SIG-M5 (cell line): ENCODE results near the gene DYSF.
A peak's percentile ranks its signal among the peaks of the same experiment; 100 is the strongest.
"Not testable (repeated sequence)": the region's sequence is repeated elsewhere in the genome, so short reads cannot be mapped to it uniquely, and the experiment has no call there.

Experiments
- DNase-seq: peaks from one replicate; lab custom pipeline; 2025; lab: John Stamatoyannopoulos, UW

The DYSF gene

DNA sequence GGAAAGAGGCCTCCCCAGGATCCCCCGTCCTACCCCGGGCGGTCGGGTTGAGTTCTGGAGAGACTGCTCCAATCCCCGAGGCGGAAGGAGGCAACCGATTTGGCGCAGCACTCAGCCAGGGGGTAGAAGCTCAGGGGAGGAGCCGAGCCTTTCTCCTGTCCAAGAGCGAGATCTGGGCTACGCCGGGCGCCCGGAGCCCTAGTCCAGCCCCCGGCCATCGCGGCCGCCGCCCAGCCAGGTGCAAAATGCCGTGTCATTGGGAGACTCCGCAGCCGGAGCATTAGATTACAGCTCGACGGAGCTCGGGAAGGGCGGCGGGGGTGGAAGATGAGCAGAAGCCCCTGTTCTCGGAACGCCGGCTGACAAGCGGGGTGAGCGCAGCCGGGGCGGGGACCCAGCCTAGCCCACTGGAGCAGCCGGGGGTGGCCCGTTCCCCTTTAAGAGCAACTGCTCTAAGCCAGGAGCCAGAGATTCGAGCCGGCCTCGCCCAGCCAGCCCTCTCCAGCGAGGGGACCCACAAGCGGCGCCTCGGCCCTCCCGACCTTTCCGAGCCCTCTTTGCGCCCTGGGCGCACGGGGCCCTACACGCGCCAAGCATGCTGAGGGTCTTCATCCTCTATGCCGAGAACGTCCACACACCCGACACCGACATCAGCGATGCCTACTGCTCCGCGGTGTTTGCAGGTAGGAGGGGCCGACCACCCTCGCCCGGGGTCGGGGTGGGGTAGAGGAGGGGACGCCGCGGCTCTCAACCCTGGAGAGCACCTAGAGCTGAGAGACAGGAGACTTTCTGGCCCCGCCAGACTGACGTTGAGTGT lies at the start of gene DYSF:
Gene DYSF (plus strand): TSS at position 158 of the 817 bp plus-strand sequence.
- no peak for DNase-seq

DNA sequence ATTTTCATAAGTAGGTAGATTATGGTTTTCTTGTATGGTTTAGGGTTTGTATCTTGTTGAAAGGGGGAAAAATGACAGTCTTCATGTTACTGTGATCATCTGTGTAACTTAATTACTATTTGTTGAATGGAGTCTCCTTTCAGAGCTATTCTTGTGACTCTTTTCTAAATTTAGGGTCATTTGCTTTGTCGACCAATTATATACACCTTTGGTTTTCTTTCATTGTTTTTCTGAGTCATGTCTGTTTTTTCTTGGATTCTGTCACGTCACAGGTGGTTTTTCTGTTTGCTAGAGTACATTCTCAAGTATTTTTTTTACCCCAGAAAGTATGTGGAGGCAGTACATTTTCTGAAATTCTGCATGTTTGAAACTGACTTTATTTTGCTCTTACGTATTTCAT lies 43.8 kb upstream of the DYSF start:
- DNase-seq = no peak

DNA sequence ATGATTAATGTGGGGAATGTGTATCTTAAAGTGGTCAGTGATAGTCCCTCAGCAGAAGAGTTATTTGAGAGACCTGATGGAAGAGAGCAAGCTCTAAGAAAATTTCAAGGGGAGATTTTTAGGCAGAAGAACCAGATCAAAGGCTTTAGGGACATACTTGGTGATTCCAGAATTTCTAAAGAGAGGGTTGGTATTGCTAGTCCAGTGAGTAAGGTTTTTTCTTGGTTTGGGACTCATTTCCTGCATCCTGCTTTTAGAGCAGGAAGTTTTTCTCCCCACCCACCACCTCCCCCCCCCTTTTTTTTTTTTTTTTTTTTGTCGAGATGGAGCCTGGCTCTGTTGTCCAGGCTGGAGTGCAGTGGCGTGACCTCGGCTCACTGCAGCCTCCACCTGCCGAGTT lies 42.7 kb upstream of the DYSF start:
- no peak for DNase-seq

DNA sequence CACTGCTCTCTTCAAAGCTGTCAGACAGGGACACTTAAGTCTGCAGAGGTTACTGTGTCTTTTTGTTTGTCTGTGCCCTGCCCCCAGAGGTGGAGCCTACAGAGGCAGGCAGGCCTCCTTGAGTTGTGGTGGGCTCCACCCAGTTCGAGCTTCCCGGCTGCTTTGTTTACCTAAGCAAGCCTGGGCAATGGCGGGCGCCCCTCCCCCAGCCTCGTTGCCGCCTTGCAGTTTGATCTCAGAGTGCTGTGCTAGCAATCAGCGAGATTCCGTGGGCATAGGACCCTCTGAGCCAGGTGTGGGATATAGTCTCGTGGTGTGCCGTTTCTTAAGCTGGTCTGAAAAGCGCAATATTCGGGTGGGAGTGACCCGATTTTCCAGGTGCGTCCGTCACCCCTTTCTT lies 36.5 kb upstream of the DYSF start:
- DNase-seq = not testable (repeated sequence)

DNA sequence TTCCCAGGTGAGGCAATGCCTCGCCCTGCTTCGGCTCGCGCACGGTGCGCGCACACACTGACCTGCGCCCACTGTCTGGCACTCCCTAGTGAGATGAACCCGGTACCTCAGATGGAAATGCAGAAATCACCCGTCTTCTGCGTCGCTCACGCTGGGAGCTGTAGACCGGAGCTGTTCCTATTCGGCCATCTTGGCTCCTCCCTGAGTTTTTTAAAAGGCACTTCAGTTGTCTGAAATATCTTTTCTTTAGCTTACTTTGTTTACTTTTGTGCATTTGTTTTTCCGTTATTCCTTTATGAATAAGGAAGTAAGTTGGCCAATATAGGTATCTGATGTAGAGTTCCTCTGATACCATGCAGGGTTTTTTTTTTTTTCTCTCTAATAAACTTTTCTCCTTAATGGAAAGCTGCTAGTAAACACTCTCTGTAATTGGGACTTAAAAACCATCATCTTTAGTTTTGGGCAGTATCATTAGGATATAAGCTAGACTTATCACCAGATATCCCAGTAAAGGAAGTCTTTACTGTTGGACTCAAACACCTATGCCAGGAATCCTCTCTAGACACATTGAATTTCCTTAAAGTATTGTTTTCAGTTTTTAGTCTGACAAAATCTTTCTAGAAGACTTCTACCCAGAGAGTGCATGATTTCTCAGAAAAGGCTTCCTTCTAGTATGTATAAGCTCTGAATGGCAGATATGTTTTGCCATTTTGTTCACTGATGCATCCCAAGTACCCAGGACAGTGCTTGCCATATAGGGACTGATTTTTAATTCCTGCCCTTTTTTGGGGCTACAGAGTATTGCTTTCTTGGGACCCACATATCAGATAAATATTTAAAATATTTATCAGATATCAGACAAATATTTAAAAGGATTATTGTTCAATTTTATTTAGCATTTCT lies 35.8 kb upstream of the DYSF start:
- DNase-seq = no peak

DNA sequence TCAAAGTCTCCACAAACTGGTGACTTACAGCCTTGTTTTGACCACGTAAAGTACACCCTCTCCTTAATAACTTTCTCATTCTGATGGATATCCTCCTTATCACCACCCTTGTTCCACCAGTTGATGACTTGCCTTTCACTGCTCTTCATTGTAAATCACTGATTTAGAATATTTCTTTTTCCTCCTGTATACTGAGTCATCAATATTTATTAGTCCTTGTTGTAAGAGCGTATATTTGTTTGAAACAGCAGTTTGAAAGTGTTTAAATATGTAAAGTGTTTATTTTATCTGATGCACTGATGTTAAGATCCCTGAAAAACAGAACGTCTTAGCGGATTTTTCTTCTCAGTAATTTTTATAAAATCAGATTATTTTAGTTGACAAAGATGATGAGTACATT lies 34.2 kb upstream of the DYSF start:
- no peak for DNase-seq

DNA sequence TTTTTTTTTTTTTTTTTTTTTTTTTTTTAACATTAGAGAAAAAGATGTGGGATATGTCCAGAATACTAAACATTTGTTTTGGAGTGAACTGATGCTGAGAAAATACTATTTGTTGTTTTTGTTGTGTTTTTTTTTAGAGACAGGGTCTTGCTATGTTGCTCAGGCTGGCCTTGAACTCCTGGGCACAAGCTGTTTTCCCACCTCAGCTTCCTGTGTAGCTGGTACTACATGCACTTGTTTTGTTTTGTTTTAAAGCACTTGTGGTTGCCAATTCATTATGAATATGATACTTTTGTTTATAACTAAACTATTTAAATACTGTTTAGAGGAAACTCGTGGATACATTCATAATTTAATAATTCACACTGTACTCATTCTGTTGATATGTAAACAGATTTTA lies 33.4 kb upstream of the DYSF start:
- DNase-seq = no peak

DNA sequence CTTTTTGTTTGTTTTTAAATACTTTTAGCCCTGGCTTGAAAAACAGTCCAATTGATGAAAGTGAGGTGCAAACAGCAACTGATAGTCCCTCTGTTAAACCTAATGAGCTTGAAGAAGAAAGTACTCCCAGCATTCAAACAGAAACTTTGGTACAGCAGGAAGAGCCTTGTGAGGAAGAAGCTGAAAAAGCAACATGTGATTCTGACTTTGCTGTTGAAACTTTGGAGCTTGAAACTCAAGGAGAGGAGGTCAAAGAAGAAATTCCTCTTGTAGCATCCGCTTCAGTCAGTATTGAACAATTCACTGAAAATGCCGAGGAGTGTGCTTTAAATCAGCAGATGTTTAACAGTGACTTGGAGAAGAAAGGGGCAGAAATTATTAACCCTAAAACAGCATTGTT lies 30.6 kb upstream of the DYSF start:
- no peak for DNase-seq

DNA sequence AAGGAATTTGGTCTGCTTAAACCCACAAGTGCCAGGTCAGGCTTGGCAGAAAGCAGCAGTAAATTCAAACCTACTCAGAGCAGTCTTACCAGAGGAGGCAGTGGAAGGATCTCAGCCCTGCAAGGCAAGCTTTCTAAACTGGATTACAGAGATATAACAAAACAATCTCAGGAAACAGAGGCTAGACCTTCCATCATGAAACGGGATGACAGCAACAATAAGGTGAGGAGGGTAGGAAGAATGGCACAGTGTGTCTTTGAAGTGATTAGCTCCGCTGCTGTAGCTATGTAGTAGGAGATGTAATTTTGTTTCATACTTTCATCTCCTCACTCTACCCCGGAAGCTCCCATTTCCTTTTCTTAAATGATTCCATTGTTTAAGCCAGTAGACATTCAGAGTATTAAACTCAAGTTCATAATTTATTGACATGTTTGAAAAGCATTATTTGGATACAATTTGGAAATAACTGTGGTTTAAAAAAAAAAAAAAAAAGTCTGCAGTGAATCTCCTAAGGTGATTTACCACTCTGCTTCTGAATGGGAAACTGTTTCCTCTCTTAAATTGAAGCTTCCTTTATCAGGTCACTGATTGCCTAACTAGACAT lies 29.4 kb upstream of the DYSF start:
- DNase-seq = no peak

DNA sequence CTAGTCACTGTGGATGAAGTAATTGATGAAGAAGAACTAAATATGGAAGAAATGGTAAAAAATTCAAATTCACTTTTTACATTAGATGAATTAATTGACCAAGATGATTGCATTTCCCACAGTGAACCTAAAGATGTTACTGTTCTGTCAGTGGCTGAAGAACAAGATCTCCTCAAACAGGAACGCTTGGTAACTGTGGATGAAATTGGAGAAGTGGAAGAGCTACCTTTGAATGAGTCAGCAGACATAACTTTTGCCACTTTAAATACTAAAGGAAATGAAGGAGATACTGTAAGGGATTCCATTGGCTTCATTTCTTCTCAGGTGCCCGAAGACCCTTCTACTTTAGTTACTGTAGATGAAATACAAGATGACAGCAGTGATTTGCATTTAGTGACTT lies 26.6 kb upstream of the DYSF start:
- DNase-seq = no peak

DNA sequence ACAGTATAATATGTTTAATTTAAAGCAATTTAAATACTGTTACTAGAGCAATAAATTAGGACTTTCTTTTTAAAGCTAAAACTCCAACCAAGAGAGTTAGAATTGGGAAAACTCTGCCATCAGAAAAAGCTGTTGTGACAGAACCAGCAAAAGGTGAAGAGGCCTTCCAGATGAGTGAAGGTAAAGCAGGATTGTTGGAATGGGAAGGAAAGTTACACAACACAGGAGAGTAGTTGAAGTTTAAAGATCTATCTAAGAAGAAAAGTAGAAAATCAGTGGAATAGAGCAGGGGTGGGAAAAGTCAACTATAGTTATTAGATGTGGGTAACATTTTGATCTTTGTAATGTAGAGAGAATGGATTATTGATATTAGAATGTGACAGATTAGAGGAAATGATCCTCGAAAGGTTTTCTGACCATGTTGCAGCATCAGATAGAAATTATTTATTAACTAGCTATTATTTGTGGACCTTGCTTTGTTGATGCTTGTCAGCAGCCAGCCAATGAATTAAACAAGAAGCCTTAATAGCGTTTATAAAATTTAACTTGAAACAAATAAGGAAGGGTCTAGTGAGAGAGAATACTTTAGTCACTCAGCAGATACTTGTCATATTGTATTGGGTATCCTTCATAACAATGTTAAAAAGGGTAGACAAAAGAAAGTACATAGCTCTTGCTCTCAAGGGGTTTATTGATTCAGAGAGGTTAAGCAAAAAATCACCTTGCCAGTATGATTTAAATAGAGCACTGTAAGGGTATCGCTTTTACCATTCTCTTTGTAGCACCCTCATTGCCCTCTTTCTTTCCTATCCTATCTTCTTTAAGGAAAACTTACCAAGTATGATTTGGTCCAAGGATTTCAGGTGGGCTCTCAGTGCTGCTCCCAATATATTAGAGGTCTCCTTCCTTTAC lies 24.6 kb upstream of the DYSF start:
- no peak for DNase-seq

DNA sequence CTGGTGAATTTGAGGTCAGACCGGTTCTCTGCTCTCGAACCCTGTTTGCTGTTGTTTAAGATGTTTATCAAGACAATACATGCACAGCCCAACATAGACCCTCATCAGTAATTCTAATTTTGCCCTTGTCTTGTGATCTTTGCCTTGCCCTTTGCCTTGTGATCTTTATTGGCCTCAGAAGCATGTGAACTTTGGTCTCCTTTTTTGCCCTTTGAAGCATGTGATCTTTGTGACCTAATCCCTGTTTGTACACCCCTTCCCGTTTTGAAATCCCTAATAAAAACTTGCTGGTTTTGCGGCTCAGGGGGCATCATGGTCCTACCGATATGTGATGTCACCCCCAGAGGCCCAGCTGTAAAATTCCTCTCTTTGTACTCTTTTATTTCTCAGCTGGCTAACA lies 8.2 kb upstream of the DYSF start:
- DNase-seq = not testable (repeated sequence)

DNA sequence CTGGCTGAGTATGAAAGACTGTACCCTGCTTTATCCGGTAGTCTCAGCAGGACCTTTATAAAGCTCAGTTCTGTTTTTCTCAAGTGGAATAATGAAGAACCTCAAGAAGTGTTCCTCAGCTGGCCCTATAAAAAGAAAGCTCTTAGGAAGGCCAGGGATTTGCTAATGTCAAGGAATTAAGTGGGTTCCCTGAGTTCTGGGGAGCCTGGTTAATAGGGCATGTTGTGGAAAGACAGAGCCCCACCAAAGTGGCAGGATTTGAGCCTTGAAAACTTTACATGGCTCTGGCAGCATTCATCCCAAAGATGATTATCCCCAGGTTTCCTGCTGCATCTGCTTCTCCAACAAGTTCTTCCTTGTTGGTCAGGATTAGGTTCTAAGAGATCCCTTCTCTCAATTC lies 6.9 kb upstream of the DYSF start:
- no peak for DNase-seq

DNA sequence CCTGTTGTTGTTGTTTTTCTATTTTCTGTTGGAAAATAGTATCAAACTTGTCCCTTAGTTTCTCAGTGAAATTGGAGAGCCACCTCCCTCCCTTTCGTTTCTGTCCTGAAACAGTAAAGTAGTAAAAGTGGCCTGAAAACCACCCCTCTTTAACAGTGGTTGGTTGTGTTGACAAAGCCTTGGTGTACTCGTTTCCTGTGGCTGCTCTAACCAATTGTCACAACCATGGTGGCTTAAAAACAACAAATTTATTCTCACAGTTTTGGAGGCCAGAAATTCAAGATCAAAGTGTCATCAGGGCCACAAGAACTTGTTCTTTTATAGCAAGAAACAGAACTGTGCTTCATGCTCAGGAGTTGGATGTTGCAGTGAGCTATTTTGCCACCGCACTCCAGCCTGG lies 4.0 kb upstream of the DYSF start:
- DNase-seq = no peak

DNA sequence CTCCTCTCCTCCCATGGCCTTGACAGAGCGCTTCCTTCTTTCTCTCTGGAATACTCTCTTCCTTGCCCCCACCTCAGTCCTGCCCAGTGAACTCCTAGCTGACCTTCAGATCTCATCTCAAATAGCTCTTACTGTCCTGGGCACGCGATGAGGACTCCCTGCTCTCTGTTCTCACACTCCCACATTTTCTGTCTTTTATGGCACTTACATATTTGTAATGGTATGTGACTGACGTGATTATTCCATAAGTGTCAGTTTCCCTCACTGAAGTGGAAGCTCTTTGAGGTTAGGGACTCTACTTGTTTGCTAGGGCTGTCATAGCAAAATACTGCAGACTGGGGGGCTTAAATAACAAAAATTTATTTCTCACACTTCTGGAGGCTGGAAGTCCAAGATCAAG lies 1.7 kb upstream of the DYSF start:
- no peak for DNase-seq

DNA sequence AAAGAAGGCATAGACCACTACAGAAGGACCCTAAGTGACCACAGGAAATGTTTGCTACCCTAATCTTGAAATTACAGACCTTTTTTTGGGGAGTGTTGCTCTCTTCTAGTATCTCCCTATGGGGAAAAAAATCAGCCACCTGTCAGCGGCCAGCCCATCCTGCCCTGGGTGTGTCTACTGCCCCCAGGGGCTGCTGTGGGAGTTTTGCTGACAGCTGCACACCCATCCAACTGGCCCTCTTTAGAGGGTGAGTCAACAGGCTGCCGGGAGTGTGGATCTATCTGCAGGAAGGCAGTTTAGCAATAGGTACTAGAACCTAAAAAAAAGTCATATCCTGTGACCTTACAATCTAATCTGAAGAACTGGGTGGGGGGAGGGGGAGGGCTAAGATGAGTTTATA lies 796 bp upstream of the DYSF start:
- peak; percentile 88 for DNase-seq

DNA sequence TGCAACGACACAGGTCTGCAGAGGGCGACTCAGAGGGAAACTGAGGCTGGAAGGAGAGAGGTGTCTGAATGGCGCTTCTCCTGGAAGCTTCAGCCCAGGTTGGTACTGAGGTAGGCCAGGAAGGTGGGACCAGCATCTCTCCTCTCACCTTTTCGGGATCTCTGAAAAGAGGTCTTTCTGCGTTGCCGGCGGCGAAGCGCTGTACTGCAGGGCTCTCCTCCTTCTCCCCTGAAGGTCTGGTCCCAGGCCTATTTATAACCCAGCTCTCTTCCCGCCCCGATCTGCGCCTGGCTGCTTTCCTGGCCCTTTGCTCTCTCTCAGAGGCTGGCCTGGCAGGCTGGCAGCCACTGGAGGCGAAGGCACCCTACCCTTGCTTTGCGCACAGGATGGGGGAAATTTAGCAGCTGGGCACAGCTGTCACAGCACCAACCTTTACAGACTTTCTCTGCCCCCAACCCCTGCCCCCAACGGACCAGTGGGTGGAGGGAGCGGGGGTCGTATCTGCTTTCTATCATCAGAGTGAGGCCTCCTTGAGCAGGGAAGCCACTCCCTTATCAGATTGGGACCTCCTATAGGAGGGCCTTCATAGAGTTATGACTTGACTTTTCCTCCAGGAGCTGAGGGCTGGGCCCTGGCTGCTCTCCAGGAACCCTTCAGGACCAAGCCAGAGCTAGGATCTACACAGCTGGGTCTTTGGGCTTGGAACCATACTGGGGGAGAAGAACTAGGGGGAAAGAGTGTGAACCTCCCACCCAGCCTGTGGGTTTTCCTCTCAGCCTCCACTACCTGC lies 1.1 kb downstream of the DYSF start:
- DNase-seq = no peak

DNA sequence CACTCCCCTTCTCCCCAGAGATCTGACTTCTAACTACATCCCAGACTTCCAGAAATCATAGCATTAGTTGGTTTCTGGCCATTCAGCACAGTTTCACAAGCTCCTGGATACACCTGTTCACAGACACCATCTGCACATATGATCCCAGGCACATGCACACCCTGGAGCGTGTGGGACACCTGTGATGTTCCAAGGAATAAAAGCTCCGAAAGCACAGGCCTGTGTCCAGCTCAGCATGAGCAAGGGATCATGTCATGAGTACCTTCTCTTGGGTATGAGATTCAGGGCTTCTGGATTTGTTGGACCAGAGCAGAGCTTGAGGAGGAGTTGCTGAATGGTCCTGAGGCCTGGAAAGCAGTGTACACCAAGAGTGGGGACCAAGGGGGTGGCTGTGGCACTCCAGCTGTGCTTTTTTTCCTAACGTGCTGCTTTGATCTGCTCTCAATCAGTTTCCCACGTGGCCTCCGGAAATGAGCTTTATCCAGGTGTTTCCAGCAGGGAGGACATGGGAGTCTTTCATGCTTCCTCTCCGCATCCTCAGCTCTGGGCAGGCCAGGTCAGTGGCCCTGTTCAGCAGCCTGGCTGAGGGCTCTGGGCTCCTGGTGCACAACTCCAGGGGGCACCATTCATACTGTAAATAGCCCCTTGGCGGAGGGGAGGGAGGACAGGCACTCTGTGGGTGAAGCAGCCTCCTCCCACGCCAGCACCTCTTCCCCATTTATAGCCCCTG lies 1.8 kb downstream of the DYSF start:
- DNase-seq = no peak

DNA sequence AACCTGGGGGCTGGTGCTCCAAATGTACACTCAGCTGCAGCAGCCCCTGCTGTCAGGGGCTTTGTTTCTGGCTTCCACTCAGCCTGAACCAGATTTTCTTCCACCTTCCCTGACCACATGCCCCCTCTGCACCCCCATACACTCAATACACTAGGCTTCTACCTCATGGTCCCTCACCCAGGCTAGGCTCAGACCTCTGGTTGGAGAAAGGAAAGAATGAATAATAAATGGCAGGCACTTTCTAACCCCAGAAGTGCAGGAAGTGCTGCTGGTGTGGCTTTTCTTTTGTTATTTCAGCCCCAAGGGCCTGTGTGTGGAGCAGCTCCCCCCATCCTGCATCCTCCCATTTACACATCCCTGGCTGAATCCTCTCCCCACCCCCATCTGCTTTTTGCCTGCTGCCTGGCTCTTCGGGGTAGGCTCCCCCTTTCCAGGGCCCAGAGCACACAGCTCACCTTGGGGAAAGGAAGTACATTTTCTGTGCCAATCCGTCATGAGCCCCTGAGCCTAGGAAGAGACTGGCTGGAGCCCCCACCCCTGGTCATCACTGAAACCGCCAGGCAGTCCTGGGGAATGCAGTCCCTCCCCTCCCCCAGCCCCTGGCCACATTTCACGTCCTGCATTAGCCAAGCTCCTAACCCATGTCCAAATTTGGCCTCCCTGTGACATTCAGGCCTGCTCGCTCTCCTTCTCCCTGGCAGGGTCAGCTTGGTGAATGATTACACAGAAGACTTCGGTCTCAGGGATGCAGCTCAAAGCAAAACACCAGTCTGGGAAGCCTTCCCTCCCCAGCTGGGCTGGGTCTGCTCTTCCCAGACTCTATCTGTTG lies 2.6 kb downstream of the DYSF start:
- DNase-seq = no peak
